Measurements from ENCODE around the gene KRTAP10-5.

DNA sequence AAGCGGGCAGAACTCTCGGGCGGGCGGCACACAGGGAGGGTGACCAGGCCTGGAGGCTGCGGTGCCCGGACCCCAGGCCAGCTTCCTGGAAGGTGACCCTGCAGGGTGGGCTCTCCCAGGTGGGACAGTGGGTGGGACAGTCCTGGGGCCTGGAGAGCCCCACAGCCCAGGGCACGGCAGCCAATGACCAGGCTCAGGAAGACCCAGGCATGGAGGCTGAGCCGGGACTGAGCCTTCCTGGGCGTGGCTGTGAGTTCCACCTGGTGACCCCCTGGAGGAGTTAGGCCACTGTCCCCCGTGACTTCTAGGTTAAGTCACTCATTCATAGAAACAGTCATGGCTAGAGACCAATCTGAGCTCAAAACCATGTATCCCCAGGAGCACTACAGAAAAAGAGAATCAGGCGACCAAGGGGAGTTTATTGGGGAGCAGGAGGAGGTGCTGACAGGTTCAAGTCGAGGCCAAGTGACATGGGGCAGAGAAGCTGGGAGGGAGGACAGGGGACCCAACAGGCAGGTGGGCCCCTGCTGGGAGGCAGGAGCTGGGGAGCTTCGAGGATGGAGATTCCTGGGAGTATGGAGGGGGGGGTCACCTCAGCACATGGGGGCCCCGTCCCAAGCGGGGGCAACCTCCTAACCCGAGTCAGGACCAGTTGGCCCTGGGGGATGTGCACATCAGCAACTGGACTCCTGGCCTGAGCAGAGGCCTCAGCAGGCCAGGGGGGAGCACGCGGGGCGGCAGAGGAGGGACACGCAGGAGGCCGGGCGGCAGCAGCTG lies 1.2 kb downstream of the KRTAP10-5 start:
- no peak for TF ChIP-seq CTCF (IDR thresholded peaks at IDR 0.05; ENCODE audit: insufficient read depth, low read depth, low read length)
- TF ChIP-seq EZH2 (IDR thresholded peaks at IDR 0.05; ENCODE audit: insufficient read depth, low read length), result no peak
